Body of pancreas (tissue), 4 donors: ENCODE data around the gene ALKBH4. TPM values are rescaled to one million over a fixed set of nuclear protein-coding genes. Genes with fewer than 3 reads are reported as not detected.
"Not testable (repeated sequence)": the region's sequence is repeated elsewhere in the genome, so short reads cannot be mapped to it uniquely, and the experiment has no call there.

Source experiments
- ATAC-seq: fragments of 150-250 bp; one replicate; pipeline ENCODE4 v1.9.1; 2016
- DNase-seq, 4 donors: peaks; one replicate each; pipeline ENCODE4 v3.0.0-alpha.2; 2019
- H3K27ac ChIP-seq, 4 donors: fragments of 200-600 bp; sonication (generic); 1 replicate in 3 of 4; 2 replicates in 1 of 4; pipeline versions ENCODE4 v1.5.1 to v1.6.1; 2016 to 2019; ENCODE audit warnings: mild to moderate bottlenecking in 1 of 4, mixed read lengths in 1 of 4, moderate library complexity in 1 of 4
- H3K27me3 ChIP-seq, 2 donors: fragments of 200-600 bp; sonication (generic); one replicate each; pipeline ENCODE4 v1.6.0; 2016; ENCODE audit warnings: mild to moderate bottlenecking in 1 of 2
- H3K36me3 ChIP-seq, 2 donors: fragments of 200-600 bp; sonication (generic); replicated peaks in 1 of 2; 2 replicates each; pipeline ENCODE4 v1.5.1; 2016; ENCODE audit warnings: low read depth in 2 of 2; ENCODE audit not compliant: insufficient read depth in 1 of 2
- H3K4me1 ChIP-seq: fragments of 200-600 bp; sonication (generic); one replicate; pipeline ENCODE4 v1.6.0; 2016
- H3K4me3 ChIP-seq, 2 donors: fragments of 200-600 bp; sonication (generic); 1 replicate in 1 of 2; 2 replicates in 1 of 2; pipeline ENCODE4 v1.5.1; 2016 to 2019
- H3K9me3 ChIP-seq, 3 donors: fragments of 200-600 bp; sonication (generic); 1 replicate in 2 of 3; 2 replicates in 1 of 3; pipeline ENCODE4 v1.5.1; 2016
- CTCF ChIP-seq, 7 experiments: fragments of 450-650 bp in 4 of 7; fragments of 200-600 bp in 3 of 7; sonication (generic) in 3 of 7; IDR thresholded peaks; one replicate each; pipeline ENCODE4 v1.5.1; 2016 to 2019; ENCODE audit warnings: antibody characterized with exemption in 7 of 7
- POLR2A ChIP-seq, 3 donors: fragments of 450-650 bp; IDR thresholded peaks; one replicate each; pipeline ENCODE4 v1.6.1; 2016; ENCODE audit warnings: antibody characterized with exemption in 3 of 3, mild to moderate bottlenecking in 2 of 3
- WGBS, 2 donors: methylation state at CpG; one replicate each; pipeline ENCODE4 v1.1.5; 2017; 5-methylcytosine and 5-hydroxymethylcytosine counted together
- intact Hi-C: fragments of 100-400 bp; cut with DNase I; formaldehyde crosslinking; loops from one replicate; pipeline ENCODE4 v1.15.1; 2023
- microRNA-seq, 2 donors: library from miRNA; unstranded; fragments of <30 nt; microRNA quantifications; one replicate each; pipeline ENCODE4, GENCODE V29; 2016; ENCODE audit warnings: borderline number of aligned reads in 2 of 2, borderline replicate concordance in 2 of 2
- total RNA-seq, 2 donors: library from RNA; depleted of rRNA; stranded (reverse); fragments of >200 nt; gene quantifications; one replicate each; pipeline ENCODE4 v1.1.0, GENCODE V29; 2016

The ALKBH4 gene
- total RNA-seq, 2 donors from 2014 or later, result 15.6 to 60.3 TPM

GRCh38 chr7:102410918-102411317 lies 53.7 kb downstream of the ALKBH4 start:
- Histone ChIP-seq H3K9me3 (no peaks in the 10 kb centered on the region), H3K36me3 (peaks cover 0 to 8% of the 10 kb centered on the region in 2 donors), H3K4me3 (no peak overlapping the region), H3K4me1 (no peaks in the 10 kb centered on the region), H3K27ac (no peak overlapping the region), H3K27me3 (no peaks in the 10 kb centered on the region)
- WGBS, 2 donors, result 98 to 100% methylated on average over 5 of the region's 5 CpGs
- DNase-seq (no peak), ATAC-seq (no peak)
- intact Hi-C loops, result no loop called here
- TF ChIP-seq POLR2A (IDR thresholded peaks at IDR 0.05), result no peak
- TF ChIP-seq CTCF (IDR thresholded peaks at IDR 0.05), result no peak

GRCh38 chr7:102410123-102410522 lies 54.5 kb downstream of the ALKBH4 start:
- WGBS, 2 donors, result 76 to 83% methylated on average over 6 of the region's 6 CpGs
- Histone ChIP-seq H3K4me3 (no peak overlapping the region), H3K4me1 (no peaks in the 10 kb centered on the region), H3K36me3 (peaks cover 2 to 8% of the 10 kb centered on the region in 2 donors), H3K27ac (no peak overlapping the region), H3K27me3 (no peaks in the 10 kb centered on the region), H3K9me3 (no peaks in the 10 kb centered on the region)
- no peak for TF ChIP-seq CTCF (IDR thresholded peaks at IDR 0.05)
- TF ChIP-seq POLR2A (IDR thresholded peaks at IDR 0.05), result no peak
- no peak for DNase-seq
- intact Hi-C loops, result no loop called here
- no peak for ATAC-seq

GRCh38 chr7:102409340-102409739 lies 55.3 kb downstream of the ALKBH4 start:
- Histone ChIP-seq H3K4me1 (no peaks in the 10 kb centered on the region), H3K4me3 (no peak overlapping the region), H3K27me3 (no peaks in the 10 kb centered on the region), H3K9me3 (no peaks in the 10 kb centered on the region), H3K27ac (no peak overlapping the region), H3K36me3 (peaks cover 4 to 8% of the 10 kb centered on the region in 2 donors)
- DNase-seq (no peak), ATAC-seq (no peak)
- intact Hi-C loops, result no loop called here
- TF ChIP-seq POLR2A (IDR thresholded peaks at IDR 0.05) (no peak), CTCF (IDR thresholded peaks at IDR 0.05) (no peak)
- WGBS, 2 donors, result 96% methylated on average over 4 of the region's 4 CpGs

GRCh38 chr7:102408530-102408929 lies 56.1 kb downstream of the ALKBH4 start:
- H3K4me3 ChIP-seq, ATAC-seq, H3K9me3 ChIP-seq, H3K4me1 ChIP-seq, H3K27ac ChIP-seq, intact Hi-C loops, H3K36me3 ChIP-seq, H3K27me3 ChIP-seq, DNase-seq: not testable (repeated sequence)
- WGBS, 2 donors, result 91 to 94% methylated on average over 6 of the region's 6 CpGs

- ATAC-seq (no peak), DNase-seq (no peak)
- no peaks in the 10 kb centered on the region for H3K4me1 ChIP-seq
- H3K9me3 ChIP-seq, result no peaks in the 10 kb centered on the region
- intact Hi-C loops, result no loop called here
- H3K36me3 ChIP-seq, result peaks cover 4 to 6% of the 10 kb centered on the region in 2 donors
- H3K4me3 ChIP-seq, result no peak overlapping the region
- TF ChIP-seq POLR2A (IDR thresholded peaks at IDR 0.05), result no peak
- no peak for TF ChIP-seq CTCF (IDR thresholded peaks at IDR 0.05)
- H3K27ac ChIP-seq, result no peak overlapping the region
- H3K27me3 ChIP-seq, result no peaks in the 10 kb centered on the region
- WGBS, 2 donors, result 92% methylated on average over 6 of the region's 6 CpGs
Observed at GRCh38 chr7:102407910-102408309, 56.8 kb downstream of the ALKBH4 start.

Small RNA genes within 50 kb of the gene (microRNA-seq; reads per million reads assigned to microRNA genes)
- gene MIR4467 (1.4 to 2.7 reads per million in 2 donors), gene MIR5090 (1.4 to 1.8 reads per million in 2 donors)

Other genes starting within 250 kb of the ALKBH4 start
- gene SH2B2, start 178.0 kb downstream of the ALKBH4 start, total RNA-seq, result 1 to 10 TPM; 1.0 to 6.3 TPM
- gene SPDYE6, start 108.4 kb downstream of the ALKBH4 start, total RNA-seq, result not detected
- 10 to 100 TPM; 25.2 to 40.2 TPM for gene PRKRIP1, start 68.5 kb downstream of the ALKBH4 start, total RNA-seq
- 10 to 100 TPM; 11.7 to 20.8 TPM for gene ORAI2, start 31.3 kb downstream of the ALKBH4 start, total RNA-seq
- 10 to 100 TPM; 13.7 to 27.4 TPM for gene LRWD1, start 121 bp upstream of the ALKBH4 start, total RNA-seq
- 10 to 100 TPM in 1 of 2 donors, 1 to 10 TPM in 1; 6.6 to 12.5 TPM for gene POLR2J, start 14.1 kb upstream of the ALKBH4 start, total RNA-seq
- gene RASA4B, start 52.9 kb upstream of the ALKBH4 start, total RNA-seq, result 10 to 100 TPM in 1 of 2 donors, 1 to 10 TPM in 1; 5.3 to 12.5 TPM
- 10 to 100 TPM in 1 of 2 donors, 1 to 10 TPM in 1; 7.5 to 20.4 TPM for gene UPK3BL2, start 78.8 kb upstream of the ALKBH4 start, total RNA-seq
- not detected for gene SPDYE2, start 86.4 kb upstream of the ALKBH4 start, total RNA-seq
- gene POLR2J3, start 107.7 kb upstream of the ALKBH4 start, total RNA-seq, result 10 to 100 TPM; 25.1 to 26.7 TPM
- 10 to 100 TPM; 16.8 to 34.2 TPM for gene RASA4, start 151.9 kb upstream of the ALKBH4 start, total RNA-seq
- 10 to 100 TPM; 11.7 to 36.6 TPM for gene UPK3BL1, start 177.9 kb upstream of the ALKBH4 start, total RNA-seq
- not detected for gene SPDYE2B, start 185.5 kb upstream of the ALKBH4 start, total RNA-seq
- 10 to 100 TPM in 1 of 2 donors, 1 to 10 TPM in 1; 4.2 to 12.5 TPM for gene POLR2J2, start 206.8 kb upstream of the ALKBH4 start, total RNA-seq